Effector memory CD8-positive, alpha-beta T cell (primary cell): ENCODE measurements around the gene CCDC86.
A peak's percentile ranks its signal among the peaks of the same experiment; 100 is the strongest.

ENCODE experiments used
- ATAC-seq: fragments of 150-1000 bp; cut with Tn5 transposase; replicated peaks from 2 replicates; pipeline ENCODE4 v1.10.0; 2021; ENCODE audit warnings: mild to moderate bottlenecking, moderate library complexity
- DNase-seq, 3 experiments: peaks; one replicate each; pipeline ENCODE4 v3.0.0; 2021
- H3K27ac Mint-ChIP-seq, 2 donors: one replicate each; pipeline ENCODE4 v1.8.0; 2022; ENCODE audit warnings: mild to moderate bottlenecking in 2 of 2, mixed read lengths in 2 of 2, moderate library complexity in 2 of 2
- H3K27me3 Mint-ChIP-seq, 2 donors: one replicate each; pipeline ENCODE4 v1.8.0; 2022; ENCODE audit warnings: mixed read lengths in 2 of 2
- H3K36me3 Mint-ChIP-seq: one replicate; pipeline ENCODE4 v1.8.0; 2022; ENCODE audit warnings: mild to moderate bottlenecking, moderate library complexity, mixed read lengths; ENCODE audit not compliant: insufficient read depth
- H3K4me1 Mint-ChIP-seq, 2 donors: one replicate each; pipeline ENCODE4 v1.8.0; 2022; ENCODE audit warnings: low read depth in 2 of 2, mixed read lengths in 2 of 2
- H3K4me3 Mint-ChIP-seq, 2 donors: one replicate each; pipeline ENCODE4 v1.8.0; 2022; ENCODE audit warnings: mild to moderate bottlenecking in 2 of 2, mixed read lengths in 2 of 2, moderate library complexity in 2 of 2
- H3K9me3 Mint-ChIP-seq, 2 donors: one replicate each; pipeline ENCODE4 v1.8.0; 2022; ENCODE audit warnings: mixed read lengths in 2 of 2
- total RNA-seq, 9 experiments: gene quantifications; one replicate each; lab custom pipeline; 2026; lab: John Stamatoyannopoulos, UW

The CCDC86 gene
- total RNA-seq = 9.5 to 135 (median 42.4) reads per million in 9 experiments

DNA sequence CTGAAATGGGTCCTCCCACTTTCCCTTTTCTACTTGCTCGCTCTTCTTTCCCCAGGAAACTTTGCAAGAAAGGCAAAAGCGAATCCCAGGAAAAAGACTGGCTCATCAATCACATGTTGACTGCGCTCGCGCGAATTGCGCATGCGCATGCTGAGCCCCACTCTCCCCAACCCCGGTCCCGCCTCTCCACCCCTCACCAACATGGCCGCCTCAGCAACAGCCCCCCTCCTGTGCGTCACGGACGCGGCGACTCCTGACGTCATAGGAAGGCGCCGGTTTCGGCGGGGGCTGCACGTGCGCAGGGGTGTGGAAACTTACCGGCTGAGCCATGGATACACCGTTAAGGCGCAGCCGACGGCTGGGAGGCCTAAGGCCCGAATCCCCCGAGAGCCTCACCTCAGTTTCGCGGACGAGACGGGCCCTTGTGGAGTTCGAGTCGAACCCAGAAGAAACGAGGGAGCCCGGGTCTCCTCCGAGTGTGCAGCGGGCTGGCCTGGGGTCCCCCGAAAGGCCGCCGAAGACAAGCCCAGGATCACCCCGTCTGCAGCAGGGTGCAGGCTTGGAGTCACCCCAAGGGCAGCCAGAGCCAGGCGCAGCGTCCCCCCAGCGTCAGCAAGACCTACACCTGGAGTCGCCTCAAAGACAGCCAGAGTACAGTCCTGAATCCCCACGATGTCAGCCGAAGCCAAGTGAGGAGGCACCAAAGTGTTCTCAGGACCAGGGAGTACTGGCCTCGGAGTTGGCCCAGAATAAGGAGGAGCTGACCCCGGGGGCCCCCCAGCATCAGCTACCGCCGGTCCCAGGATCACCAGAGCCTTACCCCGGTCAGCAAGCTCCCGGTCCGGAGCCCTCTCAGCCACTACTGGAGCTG, at the start of gene CCDC86:
TSS of gene CCDC86 (plus strand) at position 317 of the 871 bp plus-strand sequence. CDS start at position 329, 12 bp downstream.
- peaks cover 0 to 6% of the 10 kb centered on the region in 2 donors for H3K27me3 Mint-ChIP-seq
- DNase-seq = peak; percentile 99 to 100 (median 100)
- peaks cover 30% of the 10 kb centered on the region for H3K36me3 Mint-ChIP-seq
- H3K4me1 Mint-ChIP-seq = peaks cover 44 to 45% of the 10 kb centered on the region in 2 donors
- peaks cover 0 to 3% of the 10 kb centered on the region in 2 donors for H3K9me3 Mint-ChIP-seq
- H3K4me3 Mint-ChIP-seq = peak within 1 kb of the TSS; percentile 88 to 90
- H3K27ac Mint-ChIP-seq = peak within 1 kb of the TSS; percentile 89 to 96
- peak; percentile 97 for ATAC-seq

- no peak for DNase-seq
These were observed 49.4 kb upstream of the CCDC86 start for GRCh38 chr11:60792521-60792920.

GRCh38 chr11:60795291-60795690, 46.6 kb upstream of the CCDC86 start:
- Mint-ChIP-seq H3K36me3 (no peaks in the 10 kb centered on the region), H3K4me1 (no peaks in the 10 kb centered on the region), H3K9me3 (no peaks in the 10 kb centered on the region), H3K27me3 (peaks cover 24 to 45% of the 10 kb centered on the region in 2 donors), H3K27ac (no peak overlapping the region), H3K4me3 (no peak overlapping the region)
- no peak for ATAC-seq
- no peak for DNase-seq

More at GRCh38 chr11:60792521-60792920, 49.4 kb upstream of the CCDC86 start:
- Mint-ChIP-seq H3K9me3 (no peaks in the 10 kb centered on the region), H3K27ac (no peak overlapping the region), H3K4me3 (no peak overlapping the region), H3K4me1 (no peaks in the 10 kb centered on the region), H3K27me3 (peaks cover 5 to 18% of the 10 kb centered on the region in 2 donors), H3K36me3 (no peaks in the 10 kb centered on the region)
- ATAC-seq = no peak

GRCh38 chr11:60797846-60798630, 43.9 kb upstream of the CCDC86 start:
- Mint-ChIP-seq H3K27ac (no peak overlapping the region), H3K27me3 (peaks cover 38 to 53% of the 10 kb centered on the region in 2 donors), H3K36me3 (no peaks in the 10 kb centered on the region), H3K9me3 (no peaks in the 10 kb centered on the region), H3K4me3 (no peak overlapping the region), H3K4me1 (no peaks in the 10 kb centered on the region)
- ATAC-seq (no peak), DNase-seq (no peak)

DNA sequence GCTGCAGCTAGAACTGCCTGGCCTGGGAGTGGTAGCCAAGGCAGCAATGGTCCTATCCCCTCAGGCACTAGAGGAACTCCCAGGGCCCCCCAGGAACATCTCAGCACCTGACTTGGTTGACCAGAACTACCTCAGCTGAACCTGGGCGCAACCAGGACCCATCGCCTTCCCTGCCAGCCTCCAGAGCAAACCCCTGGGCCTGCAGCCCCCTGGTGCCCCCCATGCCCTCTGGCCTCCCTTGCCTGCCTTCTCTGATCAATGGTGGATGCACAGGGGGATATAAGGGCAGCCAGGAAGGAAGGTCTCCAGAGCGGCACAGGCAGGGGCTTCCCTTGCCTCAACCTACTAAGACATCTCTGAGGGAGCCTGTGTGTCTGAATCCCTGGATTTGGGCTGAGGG, 43.3 kb upstream of the CCDC86 start:
- no peaks in the 10 kb centered on the region for H3K4me1 Mint-ChIP-seq

GRCh38 chr11:60801194-60801593, 40.7 kb upstream of the CCDC86 start:
- Mint-ChIP-seq H3K27me3 (peaks cover 51 to 62% of the 10 kb centered on the region in 2 donors), H3K36me3 (no peaks in the 10 kb centered on the region), H3K27ac (no peak overlapping the region), H3K4me3 (no peak overlapping the region), H3K4me1 (peaks cover 0 to 2% of the 10 kb centered on the region in 2 donors), H3K9me3 (no peaks in the 10 kb centered on the region)
- DNase-seq = no peak
- ATAC-seq = no peak

More for the DNA sequence above, 43.3 kb upstream of the CCDC86 start:
- ATAC-seq (no peak), DNase-seq (no peak)
- Mint-ChIP-seq H3K27ac (no peak overlapping the region), H3K9me3 (no peaks in the 10 kb centered on the region), H3K36me3 (no peaks in the 10 kb centered on the region), H3K27me3 (peaks cover 42 to 50% of the 10 kb centered on the region in 2 donors), H3K4me3 (no peak overlapping the region)

DNA sequence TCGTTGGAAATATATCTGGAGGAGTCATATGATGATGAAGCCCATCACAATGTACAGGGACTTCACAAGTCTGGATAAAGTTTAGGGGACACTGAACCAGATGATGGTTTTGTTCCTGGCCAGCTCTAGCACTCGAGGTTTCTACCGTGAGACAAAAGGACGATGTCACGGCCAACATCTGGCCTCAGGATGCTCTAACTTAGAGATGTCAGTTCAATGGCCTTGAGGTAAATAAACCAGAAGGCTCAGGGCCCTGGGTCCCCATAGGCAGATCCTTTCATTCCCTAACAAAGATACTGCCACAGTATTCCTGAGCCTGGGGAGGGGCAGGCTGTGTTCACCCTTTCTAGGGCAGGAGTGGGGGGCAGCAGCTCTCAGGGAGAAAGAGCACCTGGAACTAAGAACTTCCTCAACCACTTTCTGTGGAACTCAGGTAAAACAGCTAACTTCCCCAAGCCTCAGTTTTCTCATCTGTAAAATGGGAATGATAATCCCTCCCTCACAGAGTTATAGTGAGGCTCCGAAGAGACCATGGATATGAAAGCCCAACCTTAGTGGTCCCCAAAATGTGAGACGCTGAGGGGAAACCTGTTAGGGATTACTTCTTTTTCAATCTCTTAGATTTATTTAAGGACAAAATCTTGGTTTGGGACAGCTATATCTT, 38.5 kb upstream of the CCDC86 start:
- no peaks in the 10 kb centered on the region for H3K36me3 Mint-ChIP-seq
- peaks cover 0 to 2% of the 10 kb centered on the region in 2 donors for H3K4me1 Mint-ChIP-seq
- no peak for ATAC-seq
- H3K9me3 Mint-ChIP-seq = no peaks in the 10 kb centered on the region
- no peak overlapping the region for H3K4me3 Mint-ChIP-seq
- peaks cover 55 to 71% of the 10 kb centered on the region in 2 donors for H3K27me3 Mint-ChIP-seq
- no peak overlapping the region for H3K27ac Mint-ChIP-seq
- no peak for DNase-seq

DNA sequence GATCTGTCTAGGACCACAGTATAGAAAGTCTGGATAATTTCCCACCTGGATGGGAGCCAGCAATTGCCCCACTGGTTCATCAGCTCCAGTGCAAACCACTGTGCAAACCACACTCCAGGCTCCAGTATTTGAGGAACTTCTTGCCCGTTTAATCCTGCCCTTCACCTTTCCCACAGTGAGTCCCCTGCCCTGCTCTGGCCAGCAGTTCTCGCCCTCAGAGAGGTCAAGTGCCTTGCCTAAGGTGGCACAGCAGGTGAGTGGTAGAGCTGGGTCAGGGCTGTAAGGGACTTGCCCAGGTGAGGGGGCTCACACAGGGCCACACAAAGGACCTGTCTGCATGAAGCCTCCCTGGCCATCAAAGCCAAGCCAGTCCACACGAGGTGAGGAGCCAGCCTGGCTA, 32.7 kb upstream of the CCDC86 start:
- Mint-ChIP-seq H3K36me3 (no peaks in the 10 kb centered on the region), H3K9me3 (no peaks in the 10 kb centered on the region), H3K4me1 (peaks cover 0 to 2% of the 10 kb centered on the region in 2 donors), H3K27ac (no peak overlapping the region), H3K4me3 (no peak overlapping the region), H3K27me3 (peaks cover 49 to 72% of the 10 kb centered on the region in 2 donors)
- DNase-seq (no peak), ATAC-seq (no peak)

GRCh38 chr11:60809691-60810090, 32.2 kb upstream of the CCDC86 start:
- no peaks in the 10 kb centered on the region for H3K36me3 Mint-ChIP-seq
- peaks cover 49 to 72% of the 10 kb centered on the region in 2 donors for H3K27me3 Mint-ChIP-seq
- DNase-seq (no peak), ATAC-seq (no peak)
- peaks cover 0 to 2% of the 10 kb centered on the region in 2 donors for H3K4me1 Mint-ChIP-seq
- no peak overlapping the region for H3K27ac Mint-ChIP-seq
- no peaks in the 10 kb centered on the region for H3K9me3 Mint-ChIP-seq
- no peak overlapping the region for H3K4me3 Mint-ChIP-seq

DNA sequence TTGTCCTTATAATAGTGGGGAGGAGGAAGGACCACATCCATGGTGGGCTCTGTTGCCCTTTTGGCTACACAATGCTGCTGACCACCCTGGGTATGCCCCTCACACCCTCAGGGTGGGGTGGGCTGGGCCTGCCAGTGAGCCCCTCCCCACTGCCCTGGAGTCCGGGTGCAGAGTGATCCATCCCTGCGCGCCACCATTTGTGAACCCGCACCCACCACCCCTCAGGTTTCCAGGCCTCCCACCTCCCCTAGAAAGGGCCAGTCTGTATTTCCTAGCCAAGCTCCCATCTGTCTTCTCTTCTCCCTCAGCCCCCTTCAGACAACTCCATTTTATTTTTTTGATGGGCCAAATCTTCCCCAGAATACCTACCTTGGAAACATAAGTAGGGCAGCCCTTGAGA, 31.8 kb upstream of the CCDC86 start:
- H3K4me3 Mint-ChIP-seq = no peak overlapping the region
- no peak for DNase-seq
- no peaks in the 10 kb centered on the region for H3K36me3 Mint-ChIP-seq
- H3K27ac Mint-ChIP-seq = no peak overlapping the region
- peaks cover 49 to 71% of the 10 kb centered on the region in 2 donors for H3K27me3 Mint-ChIP-seq
- H3K4me1 Mint-ChIP-seq = peaks cover 0 to 2% of the 10 kb centered on the region in 2 donors
- H3K9me3 Mint-ChIP-seq = no peaks in the 10 kb centered on the region
- no peak for ATAC-seq

GRCh38 chr11:60810569-60810968, 31.3 kb upstream of the CCDC86 start:
- ATAC-seq = no peak
- H3K36me3 Mint-ChIP-seq = no peaks in the 10 kb centered on the region
- peaks cover 46 to 67% of the 10 kb centered on the region in 2 donors for H3K27me3 Mint-ChIP-seq
- H3K9me3 Mint-ChIP-seq = no peaks in the 10 kb centered on the region
- peaks cover 0 to 2% of the 10 kb centered on the region in 2 donors for H3K4me1 Mint-ChIP-seq
- H3K27ac Mint-ChIP-seq = no peak overlapping the region
- DNase-seq = no peak
- no peak overlapping the region for H3K4me3 Mint-ChIP-seq

DNA sequence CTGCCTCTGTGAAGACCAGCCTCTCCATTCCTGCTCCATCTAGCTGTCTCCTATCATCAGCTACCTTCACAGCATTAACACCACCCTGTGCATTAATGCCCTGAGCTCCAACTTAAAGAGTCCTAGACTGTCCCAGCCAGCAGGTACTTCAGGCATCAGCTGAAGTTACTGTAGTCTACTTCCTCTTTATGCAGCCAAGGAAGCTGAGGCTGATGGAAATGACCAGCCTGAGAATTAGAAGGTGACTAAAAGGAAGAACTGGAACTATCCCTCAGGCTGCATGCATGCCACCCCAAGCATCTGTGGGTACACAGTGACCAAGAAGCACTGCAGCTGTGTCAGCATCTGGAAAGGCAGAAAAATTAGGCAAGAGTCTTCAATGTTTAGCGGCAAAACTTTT, 28.6 kb upstream of the CCDC86 start:
- peaks cover 26 to 40% of the 10 kb centered on the region in 2 donors for H3K27me3 Mint-ChIP-seq
- no peaks in the 10 kb centered on the region for H3K36me3 Mint-ChIP-seq
- no peak overlapping the region for H3K4me3 Mint-ChIP-seq
- no peaks in the 10 kb centered on the region for H3K4me1 Mint-ChIP-seq
- DNase-seq (no peak), ATAC-seq (no peak)
- no peak overlapping the region for H3K27ac Mint-ChIP-seq
- no peaks in the 10 kb centered on the region for H3K9me3 Mint-ChIP-seq

DNA sequence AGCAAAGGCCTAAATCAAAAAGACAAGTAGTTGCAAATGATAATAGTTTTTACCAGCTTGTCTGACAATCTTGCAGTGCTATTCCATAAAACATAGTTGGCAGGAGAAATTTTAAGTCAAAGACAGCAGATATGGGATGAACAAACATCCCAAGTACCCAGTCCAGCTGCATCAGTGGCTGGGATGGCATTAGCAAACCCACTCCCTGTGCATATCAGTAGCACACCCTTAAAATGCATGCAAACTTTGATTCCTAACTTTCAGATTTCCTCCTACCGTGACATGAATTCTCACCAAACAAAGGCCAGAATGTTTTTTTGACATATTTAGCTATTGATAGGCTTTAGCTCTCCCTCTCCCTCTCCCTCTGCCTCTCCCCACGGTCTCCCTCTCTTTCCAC, 27.8 kb upstream of the CCDC86 start:
- no peaks in the 10 kb centered on the region for H3K36me3 Mint-ChIP-seq

More for the DNA sequence above, 27.8 kb upstream of the CCDC86 start:
- Mint-ChIP-seq H3K4me1 (no peaks in the 10 kb centered on the region), H3K4me3 (no peak overlapping the region), H3K27ac (no peak overlapping the region), H3K9me3 (no peaks in the 10 kb centered on the region), H3K27me3 (peaks cover 26 to 37% of the 10 kb centered on the region in 2 donors)
- ATAC-seq (no peak), DNase-seq (no peak)
